H1 (cell line): ENCODE measurements around the gene APP. TPM values are rescaled to one million over a fixed set of nuclear protein-coding genes. Genes with fewer than 3 reads are reported as not detected.

Experiments
- CBX5 ChIP-seq: fragments of 300-800, 300-1000 bp; sonication (generic); IDR thresholded peaks from 2 replicates; pipeline ENCODE4 v1.7.1; 2016; ENCODE audit warnings: antibody characterized with exemption, low read length, low read depth
- CHD7 ChIP-seq: fragments of 300-600 bp; sonication (generic); IDR thresholded peaks from 2 replicates; pipeline ENCODE4 v1.7.1; 2012; ENCODE audit warnings: low read length, moderate library complexity, mild to moderate bottlenecking, inconsistent platforms; ENCODE audit not compliant: insufficient replicate concordance
- GABPA ChIP-seq: IDR thresholded peaks from 2 replicates; pipeline ENCODE4 v1.6.1; 2011; ENCODE audit warnings: mild to moderate bottlenecking, low read length, moderate library complexity, borderline replicate concordance; ENCODE audit not compliant: insufficient read depth
- JUND ChIP-seq: IDR thresholded peaks from 2 replicates; pipeline ENCODE4 v1.6.1; 2011; ENCODE audit warnings: mild to moderate bottlenecking, improper control_type of control experiment, low read length
- KDM1A ChIP-seq: fragments of 200-600, 300-600 bp; sonication (generic); IDR thresholded peaks from 2 replicates; pipeline ENCODE4 v1.7.1; 2016; ENCODE audit warnings: mild to moderate bottlenecking, low read length, borderline replicate concordance
- POLR2A ChIP-seq, 2 experiments: IDR thresholded peaks; 1 replicate in 1 of 2; 2 replicates in 1 of 2; pipeline ENCODE4 v1.6.1; 2011; ENCODE audit warnings: low read depth in 2 of 2, low read length in 2 of 2, mild to moderate bottlenecking in 2 of 2; ENCODE audit errors: control extremely low read depth in 1 of 2
- SAP30 ChIP-seq: fragments of 300-600 bp; sonication (generic); IDR thresholded peaks from 2 replicates; pipeline ENCODE4 v1.7.1; 2012; ENCODE audit warnings: low read length, moderate library complexity, mild to moderate bottlenecking, inconsistent platforms; ENCODE audit not compliant: insufficient read depth, insufficient replicate concordance
- SP4 ChIP-seq: IDR thresholded peaks from 2 replicates; pipeline ENCODE4 v1.6.1; 2012; ENCODE audit warnings: low read length, inconsistent platforms
- TEAD4 ChIP-seq: IDR thresholded peaks from 2 replicates; pipeline ENCODE4 v1.6.1; 2012; ENCODE audit warnings: low read depth, low read length, inconsistent platforms, mixed read lengths
- polyA plus RNA-seq, 7 experiments: library from polyadenylated mRNA; depleted of rRNA in 3 of 7; stranded (reverse) in 5 of 7; unstranded in 2 of 7; fragments of >200 nt in 5 of 7; fragments of 200-250 nt in 2 of 7; gene quantifications; 1 replicate in 5 of 7; 2 replicates in 1 of 7; 4 replicates in 1 of 7; pipeline versions ENCODE4 v1.2.1 to v1.2.3, GENCODE V29; 2011 to 2013; ENCODE audit warnings: missing spikeins in 2 of 7, mixed read lengths in 2 of 7
- total RNA-seq: library from RNA; stranded (reverse); fragmentation: NEBNext Ultra II Directional; extraction: Animal tissue kit (Norgen Biotek cat#: 25700); gene quantifications from 2 replicates; pipeline ENCODE4 v1.2.1, GENCODE V29; 2021

Gene APP
- total and polyA plus RNA-seq, 2 of the 8 experiments (the other 6 are each of a cell fraction or from before 2014, with no cell fraction given) = 375 to 551 TPM

- no peak for TF ChIP-seq GABPA
- peak; percentile 84 for TF ChIP-seq CHD7
- TF ChIP-seq SP4 = no peak
- no peak; the same call in 1 of the 2 replicates for TF ChIP-seq TEAD4
- no peak for TF ChIP-seq JUND
- no peak for TF ChIP-seq CBX5
- no peak for TF ChIP-seq KDM1A
- TF ChIP-seq POLR2A (IDR thresholded peaks at IDR 0.05; ENCODE audit: control extremely low read depth in 1 of 2, low read depth in 2 of 2, low read length in 2 of 2) = peak in 1 of 2 experiments; percentile 49; a peak in 1 of 3 replicates
- no peak for TF ChIP-seq SAP30
- TF ChIP-seq, all 59 proteins: peak for 17
These were observed 172.6 kb downstream of the APP start (continued) for GRCh38 chr21:25997788-25998611.
